ENCODE data around the gene TMEM200B. TPM values are rescaled to one million over a fixed set of nuclear protein-coding genes. Genes with fewer than 3 reads are reported as not detected.

The TMEM200B gene
- total RNA-seq, 1 experiment from 2014 or later, result 11.3 TPM

DNA sequence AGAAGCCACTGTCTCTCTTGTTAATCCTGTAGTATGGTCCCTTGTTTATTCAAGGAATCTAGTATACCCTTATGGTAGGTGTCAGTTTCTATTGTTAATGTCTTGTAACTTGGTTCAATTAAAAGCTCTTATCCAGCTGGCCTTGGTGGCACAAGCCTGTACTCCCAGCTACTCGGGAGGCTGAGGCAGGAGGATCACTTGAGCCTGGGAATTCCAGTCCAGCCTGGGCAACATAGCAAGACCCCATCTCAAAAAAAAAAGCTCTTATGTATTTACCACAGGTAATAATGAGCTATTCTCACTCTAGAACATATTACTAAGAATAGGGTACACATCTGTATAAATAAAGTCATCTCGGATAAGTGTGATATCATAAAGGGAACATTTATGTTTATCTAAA lies 46.5 kb downstream of the TMEM200B start:
- no TSS peak for BruUV-seq (replicated peaks)
- no peak for DNase-seq (ENCODE audit: low read depth, low spot score)

More for the DNA sequence above, 46.5 kb downstream of the TMEM200B start:
- Histone ChIP-seq H3K36me3 (ENCODE audit: control insufficient read depth in 1 of 2, insufficient read depth in 2 of 2, low read length in 2 of 2) (no peaks in the 10 kb centered on the region), H4K20me1 (ENCODE audit: insufficient read depth) (no peaks in the 10 kb centered on the region), H3K27me3 (ENCODE audit: insufficient read depth, low read length) (no peaks in the 10 kb centered on the region), H3K4me2 (ENCODE audit: low read length) (no peak overlapping the region), H2AFZ (ENCODE audit: low read depth, low read length, poor library complexity, severe bottlenecking) (no peak overlapping the region), H3K9me3 (ENCODE audit: control insufficient read depth in 1 of 2, insufficient read depth in 1 of 2, low read depth in 1 of 2, low read length in 2 of 2) (no peaks in the 10 kb centered on the region), H3K4me3 (replicated peaks in 1 of 2; ENCODE audit: low read depth in 1 of 2, low read length in 2 of 2) (no peak overlapping the region), H3K9me2 (ENCODE audit: insufficient read depth) (no peaks in the 10 kb centered on the region), H3K79me2 (ENCODE audit: insufficient read depth, low read length) (no peaks in the 10 kb centered on the region), H3K9ac (ENCODE audit: low read length) (no peak overlapping the region), H3K27ac (ENCODE audit: low read depth, low read length) (no peak overlapping the region), H3K4me1 (ENCODE audit: control insufficient read depth in 1 of 2, insufficient read depth in 2 of 2, low read length in 2 of 2) (no peaks in the 10 kb centered on the region)
- POLR2A ChIA-PET, result no interaction called here
- TF ChIP-seq ZBTB33 (IDR thresholded peaks at IDR 0.05; ENCODE audit: extremely low read depth, insufficient replicate concordance, low read length) (no peak), EZH2 (IDR thresholded peaks at IDR 0.05) (no peak), SP1 (IDR thresholded peaks at IDR 0.05; ENCODE audit: low read depth) (no peak), CEBPB (IDR thresholded peaks at IDR 0.05; ENCODE audit: low read depth) (no peak), CTCF (IDR thresholded peaks at IDR 0.05 in 2 of 3, conservative IDR thresholded peaks at IDR 0.05 in 1 of 3; ENCODE audit: borderline replicate concordance in 1 of 3, insufficient read depth in 1 of 3, low read depth in 2 of 3, low read length in 2 of 3) (no peak), ZFX (IDR thresholded peaks at IDR 0.05) (no peak), POLR2A (IDR thresholded peaks at IDR 0.05; ENCODE audit: borderline replicate concordance, extremely low read depth, insufficient read depth, insufficient read length) (no peak), FOSL1 (IDR thresholded peaks at IDR 0.05; ENCODE audit: low read depth) (no peak)
- TF ChIP-seq, protein P1, sequence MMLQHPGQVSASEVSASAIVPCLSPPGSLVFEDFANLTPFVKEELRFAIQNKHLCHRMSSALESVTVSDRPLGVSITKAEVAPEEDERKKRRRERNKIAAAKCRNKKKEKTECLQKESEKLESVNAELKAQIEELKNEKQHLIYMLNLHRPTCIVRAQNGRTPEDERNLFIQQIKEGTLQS (IDR thresholded peaks at IDR 0.05), result no peak
- TF ChIP-seq, protein P2, sequence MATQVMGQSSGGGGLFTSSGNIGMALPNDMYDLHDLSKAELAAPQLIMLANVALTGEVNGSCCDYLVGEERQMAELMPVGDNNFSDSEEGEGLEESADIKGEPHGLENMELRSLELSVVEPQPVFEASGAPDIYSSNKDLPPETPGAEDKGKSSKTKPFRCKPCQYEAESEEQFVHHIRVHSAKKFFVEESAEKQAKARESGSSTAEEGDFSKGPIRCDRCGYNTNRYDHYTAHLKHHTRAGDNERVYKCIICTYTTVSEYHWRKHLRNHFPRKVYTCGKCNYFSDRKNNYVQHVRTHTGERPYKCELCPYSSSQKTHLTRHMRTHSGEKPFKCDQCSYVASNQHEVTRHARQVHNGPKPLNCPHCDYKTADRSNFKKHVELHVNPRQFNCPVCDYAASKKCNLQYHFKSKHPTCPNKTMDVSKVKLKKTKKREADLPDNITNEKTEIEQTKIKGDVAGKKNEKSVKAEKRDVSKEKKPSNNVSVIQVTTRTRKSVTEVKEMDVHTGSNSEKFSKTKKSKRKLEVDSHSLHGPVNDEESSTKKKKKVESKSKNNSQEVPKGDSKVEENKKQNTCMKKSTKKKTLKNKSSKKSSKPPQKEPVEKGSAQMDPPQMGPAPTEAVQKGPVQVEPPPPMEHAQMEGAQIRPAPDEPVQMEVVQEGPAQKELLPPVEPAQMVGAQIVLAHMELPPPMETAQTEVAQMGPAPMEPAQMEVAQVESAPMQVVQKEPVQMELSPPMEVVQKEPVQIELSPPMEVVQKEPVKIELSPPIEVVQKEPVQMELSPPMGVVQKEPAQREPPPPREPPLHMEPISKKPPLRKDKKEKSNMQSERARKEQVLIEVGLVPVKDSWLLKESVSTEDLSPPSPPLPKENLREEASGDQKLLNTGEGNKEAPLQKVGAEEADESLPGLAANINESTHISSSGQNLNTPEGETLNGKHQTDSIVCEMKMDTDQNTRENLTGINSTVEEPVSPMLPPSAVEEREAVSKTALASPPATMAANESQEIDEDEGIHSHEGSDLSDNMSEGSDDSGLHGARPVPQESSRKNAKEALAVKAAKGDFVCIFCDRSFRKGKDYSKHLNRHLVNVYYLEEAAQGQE (IDR thresholded peaks at IDR 0.05; ENCODE audit: low read depth), result no peak
- RAD21 ChIA-PET (ENCODE audit: low non-redundant PET in 1 of 2, low total read pairs in 2 of 2, uncharacterized antibody in 2 of 2, unreplicated experiment in 2 of 2), result no interaction called here
- no peak for ATAC-seq
- CTCF ChIA-PET, result no interaction called here
- intact Hi-C loops (cut with micrococcal nuclease), result no loop called here

Other genes with a start within 250 kb of the TMEM200B start
- gene EPB41, start 209.3 kb downstream of the TMEM200B start, total RNA-seq (2021; ENCODE audit: unreplicated experiment), result 41.7 TPM
- 69.0 TPM for gene SRSF4, start 58.0 kb upstream of the TMEM200B start, total RNA-seq (2021; ENCODE audit: unreplicated experiment)
- 42.9 TPM for gene MECR, start 107.0 kb upstream of the TMEM200B start, total RNA-seq (2021; ENCODE audit: unreplicated experiment)
- gene PTPRU, start 112.6 kb upstream of the TMEM200B start, total RNA-seq (2021; ENCODE audit: unreplicated experiment), result 40.7 TPM

All from HCT116 (cell line).